Hepatocyte (in vitro differentiated cells): ENCODE results near the gene LAMC2.

Source experiments
- EZH2 ChIP-seq: fragments of 200-600 bp; sonication (generic); IDR thresholded peaks from 2 replicates; pipeline ENCODE4 v1.6.1; 2016; ENCODE audit warnings: antibody characterized with exemption, mild to moderate bottlenecking, borderline replicate concordance
- EZH2phosphoT487 ChIP-seq: fragments of 200-600 bp; sonication (generic); IDR thresholded peaks from one replicate; pipeline ENCODE4 v1.6.1; 2018; ENCODE audit warnings: antibody characterized with exemption, mild to moderate bottlenecking, low read depth, moderate library complexity; ENCODE audit not compliant: unreplicated experiment, severe bottlenecking
- TF ChIP-seq, protein P1 (sequence below): fragments of 200-600 bp; sonication (generic); IDR thresholded peaks from 2 replicates; pipeline ENCODE4 v1.5.1; 2016; ENCODE audit warnings: antibody characterized with exemption, mild to moderate bottlenecking; ENCODE audit not compliant: poor library complexity

DNA sequence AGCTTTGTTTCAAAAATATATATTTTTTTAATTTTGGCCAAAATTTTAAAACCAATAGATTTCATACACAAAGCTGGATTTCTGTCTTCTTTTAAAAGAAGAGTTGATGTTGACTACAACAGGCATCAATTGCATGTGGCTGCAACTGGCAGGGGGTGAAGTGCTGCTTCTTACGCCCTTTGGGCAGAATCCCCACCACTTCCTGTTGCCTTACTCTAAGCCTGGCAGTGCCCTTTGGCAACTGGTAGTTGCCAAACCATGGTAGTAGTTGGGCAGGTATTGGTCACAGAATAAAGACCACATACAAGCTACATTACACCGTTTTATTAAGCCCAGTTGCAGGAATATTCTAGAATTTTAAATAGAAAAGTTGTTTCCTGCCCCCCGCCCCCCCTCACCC lies 17.0 kb downstream of the LAMC2 start:
- TF ChIP-seq, protein P1, sequence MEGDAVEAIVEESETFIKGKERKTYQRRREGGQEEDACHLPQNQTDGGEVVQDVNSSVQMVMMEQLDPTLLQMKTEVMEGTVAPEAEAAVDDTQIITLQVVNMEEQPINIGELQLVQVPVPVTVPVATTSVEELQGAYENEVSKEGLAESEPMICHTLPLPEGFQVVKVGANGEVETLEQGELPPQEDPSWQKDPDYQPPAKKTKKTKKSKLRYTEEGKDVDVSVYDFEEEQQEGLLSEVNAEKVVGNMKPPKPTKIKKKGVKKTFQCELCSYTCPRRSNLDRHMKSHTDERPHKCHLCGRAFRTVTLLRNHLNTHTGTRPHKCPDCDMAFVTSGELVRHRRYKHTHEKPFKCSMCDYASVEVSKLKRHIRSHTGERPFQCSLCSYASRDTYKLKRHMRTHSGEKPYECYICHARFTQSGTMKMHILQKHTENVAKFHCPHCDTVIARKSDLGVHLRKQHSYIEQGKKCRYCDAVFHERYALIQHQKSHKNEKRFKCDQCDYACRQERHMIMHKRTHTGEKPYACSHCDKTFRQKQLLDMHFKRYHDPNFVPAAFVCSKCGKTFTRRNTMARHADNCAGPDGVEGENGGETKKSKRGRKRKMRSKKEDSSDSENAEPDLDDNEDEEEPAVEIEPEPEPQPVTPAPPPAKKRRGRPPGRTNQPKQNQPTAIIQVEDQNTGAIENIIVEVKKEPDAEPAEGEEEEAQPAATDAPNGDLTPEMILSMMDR, result no peak
- TF ChIP-seq EZH2 (no peak), EZH2phosphoT487 (no peak)
